D721Med (cell line): ENCODE data around the gene DNAJB6.

Source experiments
- DNase-seq: peaks from one replicate; pipeline ENCODE4 v3.0.0; 2011; ENCODE audit warnings: low spot score; ENCODE audit not compliant: insufficient read length
- FAIRE-seq: peaks from 2 replicates; lab custom pipeline; 2011; peaks lifted over from hg19 to GRCh38; lab: Jason Lieb, UNC
- TF ChIP-seq, protein P1 (sequence below): IDR thresholded peaks from 2 replicates; pipeline ENCODE4 v1.5.1; 2012; ENCODE audit warnings: mild to moderate bottlenecking, control low read depth; ENCODE audit not compliant: insufficient read depth; ENCODE audit errors: missing control alignments

Gene DNAJB6

GRCh38 chr7:157429001-157429679, 92.3 kb downstream of the DNAJB6 start:
- no peak for FAIRE-seq
- TF ChIP-seq, protein P1, sequence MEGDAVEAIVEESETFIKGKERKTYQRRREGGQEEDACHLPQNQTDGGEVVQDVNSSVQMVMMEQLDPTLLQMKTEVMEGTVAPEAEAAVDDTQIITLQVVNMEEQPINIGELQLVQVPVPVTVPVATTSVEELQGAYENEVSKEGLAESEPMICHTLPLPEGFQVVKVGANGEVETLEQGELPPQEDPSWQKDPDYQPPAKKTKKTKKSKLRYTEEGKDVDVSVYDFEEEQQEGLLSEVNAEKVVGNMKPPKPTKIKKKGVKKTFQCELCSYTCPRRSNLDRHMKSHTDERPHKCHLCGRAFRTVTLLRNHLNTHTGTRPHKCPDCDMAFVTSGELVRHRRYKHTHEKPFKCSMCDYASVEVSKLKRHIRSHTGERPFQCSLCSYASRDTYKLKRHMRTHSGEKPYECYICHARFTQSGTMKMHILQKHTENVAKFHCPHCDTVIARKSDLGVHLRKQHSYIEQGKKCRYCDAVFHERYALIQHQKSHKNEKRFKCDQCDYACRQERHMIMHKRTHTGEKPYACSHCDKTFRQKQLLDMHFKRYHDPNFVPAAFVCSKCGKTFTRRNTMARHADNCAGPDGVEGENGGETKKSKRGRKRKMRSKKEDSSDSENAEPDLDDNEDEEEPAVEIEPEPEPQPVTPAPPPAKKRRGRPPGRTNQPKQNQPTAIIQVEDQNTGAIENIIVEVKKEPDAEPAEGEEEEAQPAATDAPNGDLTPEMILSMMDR, result no peak

GRCh38 chr7:157429680-157430224, 92.9 kb downstream of the DNAJB6 start:
- TF ChIP-seq, protein P1, result no peak
- DNase-seq (no peak), FAIRE-seq (no peak)

More at GRCh38 chr7:157429001-157429679, 92.3 kb downstream of the DNAJB6 start:
- peak; percentile 52 for DNase-seq

DNA sequence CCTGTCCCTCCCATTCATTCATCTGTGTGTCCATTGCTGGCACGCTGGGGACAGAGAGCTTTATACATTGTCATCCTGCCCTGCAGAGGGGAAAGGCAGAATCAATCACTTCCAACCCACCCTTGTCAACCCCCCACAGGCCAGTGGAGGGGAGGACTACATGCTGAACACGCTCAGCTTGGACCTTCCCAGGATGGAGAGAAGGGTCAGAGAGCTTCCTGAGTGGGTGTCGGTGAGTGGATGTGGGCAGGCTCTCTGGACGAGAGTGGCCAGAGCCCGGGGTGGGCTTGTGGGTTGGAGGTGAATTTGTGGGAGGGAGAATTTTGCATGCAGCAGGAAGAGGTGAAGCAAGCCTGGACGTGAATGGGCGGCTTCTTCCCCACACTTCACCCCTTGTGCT, 93.9 kb downstream of the DNAJB6 start:
- FAIRE-seq, result no peak
- TF ChIP-seq, protein P1, result no peak

GRCh38 chr7:157431173-157431950, 94.6 kb downstream of the DNAJB6 start:
- TF ChIP-seq, protein P1, result no peak
- no peak for DNase-seq
- no peak for FAIRE-seq

More for the DNA sequence above, 93.9 kb downstream of the DNAJB6 start:
- DNase-seq, result no peak

- TF ChIP-seq, protein P1, result no peak
- no peak for FAIRE-seq
- DNase-seq, result no peak
Observed at GRCh38 chr7:157431951-157432540, 95.2 kb downstream of the DNAJB6 start.

GRCh38 chr7:157432541-157432956, 95.7 kb downstream of the DNAJB6 start:
- FAIRE-seq, result no peak
- no peak for DNase-seq
- TF ChIP-seq, protein P1, result no peak
